Stimulated activated CD4-positive, alpha-beta T cell treated with anti-CD3 and anti-CD28 coated beads, Interleukin-2, amount 100 ng/mL, for 24 hours (primary cell): ENCODE results near the gene GEMIN4.
"Not testable (repeated sequence)": the region's sequence is repeated elsewhere in the genome, so short reads cannot be mapped to it uniquely, and the experiment has no call there.

ENCODE experiments used
- DNase-seq, 2 donors: peaks; one replicate each; pipeline ENCODE4 v3.0.0-alpha.2; 2020

The GEMIN4 gene

DNA sequence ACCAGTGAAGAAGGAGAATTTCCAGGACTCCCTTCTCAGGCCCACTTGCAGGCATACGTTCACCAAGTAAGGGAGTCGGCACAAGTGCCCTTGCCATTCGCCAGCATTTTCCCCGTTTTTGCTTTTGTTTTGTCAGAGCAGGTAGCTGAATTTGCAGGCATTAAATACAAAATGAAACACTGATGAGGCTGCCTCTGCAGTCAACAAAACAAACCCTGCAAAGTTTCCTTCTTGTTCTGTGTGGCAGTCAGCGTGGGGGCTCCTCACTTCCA lies 22.2 kb upstream of the GEMIN4 start:
- no peak for DNase-seq

DNA sequence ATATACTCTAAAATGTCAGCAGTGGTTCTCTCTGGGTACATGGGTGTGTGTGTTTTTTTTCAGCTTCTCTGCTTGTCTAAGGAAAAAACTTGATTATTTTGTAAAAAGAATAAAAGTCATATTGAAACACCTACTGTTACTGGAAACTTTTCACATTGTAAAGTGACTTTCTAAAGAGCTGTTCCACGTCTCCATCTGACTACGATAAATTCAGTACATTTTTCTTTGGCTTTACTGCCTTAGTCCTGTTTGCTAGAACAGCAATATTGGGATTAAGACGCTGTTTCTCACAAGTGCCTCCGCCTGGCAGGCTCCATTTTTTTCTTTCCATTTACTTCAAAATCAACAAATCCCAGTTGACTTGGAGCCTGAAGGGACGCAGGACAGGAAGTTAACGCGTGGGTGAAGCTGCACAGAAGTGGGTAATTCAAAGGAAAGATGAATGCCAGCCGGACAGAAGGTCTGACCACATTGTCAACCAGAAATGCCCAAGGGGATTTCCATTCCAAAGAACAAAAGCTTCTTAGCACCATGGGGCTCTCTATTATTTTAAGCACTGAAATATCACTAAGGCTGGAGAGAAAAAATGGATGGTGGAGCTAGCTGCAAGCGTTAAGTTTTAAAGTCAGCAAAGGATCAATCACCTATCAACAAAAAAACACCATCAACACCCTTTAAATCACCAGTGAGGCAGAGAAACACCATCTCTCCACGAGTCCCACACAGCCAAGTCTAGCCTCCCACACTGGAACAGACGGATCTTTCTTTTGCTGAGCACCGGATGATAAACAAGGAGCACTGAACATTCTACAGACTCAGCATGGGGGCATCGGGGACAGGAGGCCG lies 21.6 kb upstream of the GEMIN4 start:
- no peak for DNase-seq

DNA sequence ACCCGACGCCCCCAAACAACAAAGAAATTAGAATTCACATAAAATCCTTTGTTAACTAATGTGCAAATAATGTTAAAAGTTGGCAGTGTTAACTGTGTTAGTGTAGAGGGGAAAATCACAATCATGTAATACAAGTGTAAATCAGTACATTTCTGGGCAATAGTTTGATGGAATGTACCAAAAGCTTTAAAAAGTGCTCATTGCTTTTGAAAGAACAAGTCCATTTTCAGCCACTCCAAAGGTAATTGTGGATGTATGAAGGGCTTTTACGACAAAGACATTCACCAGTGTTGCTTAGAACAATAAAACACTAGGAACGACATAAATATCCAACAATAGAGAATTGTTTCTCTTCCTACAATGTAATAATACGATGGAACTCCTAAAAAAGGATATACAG lies 21.0 kb upstream of the GEMIN4 start:
- no peak for DNase-seq

DNA sequence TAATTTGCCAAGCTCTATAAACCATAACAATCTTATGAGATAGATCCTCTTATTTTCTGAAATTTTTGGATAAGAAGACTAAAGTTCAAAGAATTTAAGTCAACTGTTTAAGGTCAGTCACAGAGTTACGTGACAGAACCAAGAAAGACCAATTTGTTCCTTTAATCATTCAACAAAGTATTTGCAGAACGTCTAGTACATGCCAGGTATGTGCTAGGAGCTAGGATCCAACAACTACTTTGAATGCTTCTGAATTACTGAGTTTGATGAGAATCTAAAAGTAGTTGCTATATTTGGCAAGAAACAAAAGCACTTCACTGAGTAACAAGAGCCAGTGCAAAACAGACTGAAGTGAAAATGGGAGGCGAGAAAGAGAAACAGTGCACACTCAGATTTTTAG lies 15.0 kb upstream of the GEMIN4 start:
- no peak for DNase-seq

DNA sequence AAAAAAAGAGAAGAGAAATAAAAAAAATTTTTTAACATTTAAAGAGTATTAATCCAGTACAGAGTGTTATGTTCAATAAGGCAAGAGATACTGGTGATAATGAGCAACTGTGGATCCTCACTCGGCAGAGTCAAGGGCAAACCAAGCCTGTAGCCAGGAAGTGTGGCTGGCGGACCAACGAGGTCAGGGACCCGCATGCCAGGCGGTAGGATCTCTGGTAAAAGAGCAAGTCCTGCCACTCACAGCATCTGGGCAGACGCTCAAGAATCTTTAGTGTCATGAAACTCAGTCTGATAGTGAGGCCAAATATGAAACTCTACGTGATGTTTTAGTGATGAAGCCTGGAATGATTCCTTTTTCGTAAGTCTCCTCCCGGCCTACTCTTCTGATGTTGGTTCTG lies 8.3 kb upstream of the GEMIN4 start:
- DNase-seq: no peak

DNA sequence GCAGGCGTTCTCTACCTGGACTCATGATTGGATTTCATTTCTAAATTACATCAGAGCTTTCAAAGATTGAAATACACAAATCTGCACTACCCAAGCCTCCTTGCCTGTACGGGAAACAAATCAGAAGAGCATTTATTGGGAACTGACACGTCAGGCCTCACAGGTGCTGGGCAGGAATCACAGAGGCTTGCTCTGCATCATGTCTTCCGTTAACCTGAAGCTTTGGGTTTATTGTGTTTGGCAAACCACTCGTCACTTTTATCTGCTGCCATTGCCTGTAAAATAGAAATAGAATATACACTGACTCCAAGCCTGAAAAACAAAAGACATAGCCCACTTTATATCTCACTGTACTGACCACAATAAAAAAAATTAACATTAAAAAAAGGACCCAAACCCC lies 7.9 kb upstream of the GEMIN4 start:
- no peak for DNase-seq

DNA sequence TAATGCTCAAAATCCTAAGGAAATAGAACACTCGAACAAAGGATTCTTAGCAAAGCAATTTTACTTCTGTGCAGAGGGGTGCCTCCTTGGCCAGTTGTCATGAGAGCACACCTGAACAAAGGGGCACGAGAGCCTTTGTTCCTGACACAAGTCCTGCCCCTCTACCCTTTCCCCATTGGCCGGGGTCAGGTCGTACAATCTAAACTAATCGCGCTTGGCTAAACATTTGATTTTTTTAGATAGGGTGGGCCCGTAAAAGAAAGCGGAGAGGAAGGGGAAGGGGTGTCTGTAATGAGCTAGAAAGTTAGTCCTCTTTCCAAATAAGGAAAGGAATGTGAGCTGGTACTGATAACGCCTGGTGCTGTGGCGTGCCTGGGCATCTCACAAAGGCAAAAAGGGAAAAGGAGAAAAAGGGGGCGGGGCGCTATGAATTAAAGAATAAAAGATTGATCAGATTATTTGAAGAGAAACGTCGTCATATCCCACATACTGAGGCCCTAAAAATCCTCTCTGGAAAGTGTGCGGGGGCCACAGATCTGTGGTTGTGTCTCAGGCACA lies 4.0 kb upstream of the GEMIN4 start:
- DNase-seq: not testable (repeated sequence)

DNA sequence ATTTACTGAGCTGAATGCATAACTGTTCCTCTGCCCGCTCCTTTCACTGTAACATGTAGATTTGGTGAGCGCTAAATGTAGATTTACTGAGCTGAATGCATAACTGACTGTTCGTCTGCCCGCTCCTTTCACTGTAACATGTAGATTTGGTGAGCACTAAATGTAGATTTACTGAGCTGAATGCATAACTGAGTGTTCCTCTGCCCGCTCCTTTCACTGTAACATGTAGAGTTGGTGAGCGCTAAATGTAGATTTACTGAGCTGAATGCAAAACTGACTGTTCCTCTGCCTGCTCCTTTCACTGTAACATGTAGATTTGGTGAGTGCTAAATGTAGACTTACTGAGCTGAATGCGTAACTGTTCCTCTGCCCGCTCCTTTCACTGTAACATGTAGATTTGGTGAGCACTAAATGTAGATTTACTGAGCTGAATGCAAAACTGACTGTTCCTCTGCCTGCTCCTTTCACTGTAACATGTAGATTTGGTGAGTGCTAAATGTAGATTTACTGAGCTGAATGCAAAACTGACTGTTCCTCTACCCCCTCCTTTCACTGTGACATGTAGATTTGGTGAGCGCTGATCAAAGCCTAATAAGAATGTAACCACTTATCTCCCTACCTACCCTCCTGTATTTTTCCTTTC lies 3.4 kb upstream of the GEMIN4 start:
- DNase-seq: not testable (repeated sequence)

DNA sequence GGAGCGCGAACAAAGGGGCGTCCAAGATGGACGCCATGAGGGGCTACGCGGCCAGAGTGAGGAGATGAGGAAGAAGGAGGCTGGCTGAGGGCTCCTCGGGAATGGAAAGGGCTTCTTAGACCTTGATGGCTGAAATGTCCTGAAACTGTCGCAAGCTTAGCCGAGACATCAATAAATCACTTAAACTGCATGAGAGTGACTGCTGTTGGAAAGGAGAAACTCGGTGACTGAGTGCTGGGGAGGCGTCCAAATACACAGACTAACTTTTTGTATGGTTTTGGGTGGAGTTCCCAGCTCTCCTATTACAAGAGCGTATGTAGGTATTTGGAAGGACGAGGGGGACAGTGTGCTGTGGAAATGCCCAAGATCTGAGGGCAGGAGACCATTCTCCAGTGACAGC lies 1.4 kb upstream of the GEMIN4 start:
- DNase-seq: no peak

DNA sequence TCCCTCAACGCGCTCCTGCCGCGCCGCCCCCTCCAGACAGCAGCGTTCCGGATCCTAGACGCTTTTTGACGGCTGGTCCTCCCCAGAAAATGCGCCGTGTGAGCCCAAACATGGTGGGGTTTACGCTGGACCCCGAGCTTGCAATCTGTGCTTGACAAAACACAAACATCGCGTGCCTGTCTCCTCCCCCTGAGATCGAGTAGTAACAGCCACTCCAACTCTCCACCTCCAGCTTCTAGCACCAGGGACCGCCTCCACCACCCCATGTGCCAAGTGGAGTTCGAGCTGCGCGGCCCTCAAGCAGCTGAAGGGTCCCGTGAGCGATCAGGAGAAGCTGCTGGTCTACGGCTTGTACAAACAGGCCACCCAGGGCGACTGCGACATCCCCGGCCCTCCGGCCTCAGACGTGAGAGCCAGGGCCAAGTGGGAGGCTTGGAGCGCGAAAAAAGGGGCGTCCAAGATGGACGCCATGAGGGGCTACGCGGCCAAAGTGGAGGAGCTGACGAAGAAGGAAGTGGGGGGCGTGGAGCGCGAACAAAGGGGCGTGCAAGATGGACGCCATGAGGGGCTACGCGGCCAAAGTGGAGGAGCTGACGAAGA lies 656 bp upstream of the GEMIN4 start:
- no peak for DNase-seq

DNA sequence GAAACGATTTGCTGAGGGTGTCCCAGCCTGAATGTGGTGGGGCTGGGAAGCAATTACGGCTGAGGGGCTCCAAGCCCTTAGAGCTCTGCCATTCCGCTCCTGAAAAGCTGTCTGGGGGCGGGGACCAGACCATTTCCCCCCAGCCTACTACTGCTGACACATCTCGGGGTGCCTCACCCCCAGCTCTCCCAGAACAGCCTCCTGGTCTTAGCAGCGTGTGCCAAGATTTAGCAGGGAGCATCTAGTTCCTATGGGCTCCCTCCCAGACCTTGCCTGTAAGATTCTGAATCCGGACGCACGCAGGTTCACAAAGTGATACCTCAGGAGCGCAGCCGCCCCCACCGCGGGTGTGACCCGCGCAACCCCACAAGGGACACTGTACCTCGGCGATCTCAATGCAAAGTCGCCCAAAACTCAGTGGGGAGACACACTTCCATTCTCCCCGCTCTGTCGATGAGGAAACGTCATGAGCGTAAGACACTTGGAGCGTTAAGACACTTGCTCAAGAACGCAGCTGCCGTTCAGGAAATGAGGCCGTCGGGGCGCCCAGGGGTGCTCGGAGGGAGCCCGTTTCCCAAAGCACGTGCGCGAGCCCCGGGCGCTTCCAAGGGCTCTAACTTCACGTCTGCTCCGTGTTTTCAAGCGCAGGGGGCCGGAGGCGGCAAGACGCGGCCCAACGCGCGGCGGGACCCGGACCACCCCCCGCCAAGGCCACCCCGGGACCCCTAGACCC lies 629 bp downstream of the GEMIN4 start:
- peak; percentile 61 to 63 for DNase-seq

DNA sequence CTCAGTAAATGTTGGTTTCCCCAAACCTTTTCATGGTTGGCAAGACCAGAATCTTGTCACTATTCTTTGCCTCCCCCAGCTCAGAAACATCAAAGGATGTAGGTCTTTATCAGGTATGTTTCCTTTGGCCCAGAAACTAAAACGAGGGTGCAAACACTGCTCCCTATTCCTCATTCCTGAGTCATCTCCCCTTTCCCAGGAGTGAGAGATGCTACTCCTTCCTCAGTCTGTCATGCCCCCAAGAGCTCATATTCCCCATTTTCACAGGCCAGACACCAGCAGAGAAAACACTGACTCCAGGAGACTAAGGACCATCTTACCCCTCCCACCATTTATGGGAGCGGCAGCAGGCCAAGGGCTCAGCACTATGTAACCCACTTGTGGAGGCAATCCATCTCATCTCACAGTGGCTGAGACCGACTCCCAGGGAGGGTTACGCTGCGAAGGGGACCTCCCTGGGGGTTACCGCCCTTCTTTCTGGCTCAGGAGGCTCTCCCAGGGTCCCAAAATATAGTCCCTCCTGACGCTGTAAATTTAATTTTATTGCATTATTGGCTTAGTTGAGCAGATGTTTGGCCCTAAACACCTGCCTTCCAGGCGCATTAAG lies 1.5 kb downstream of the GEMIN4 start:
- no peak for DNase-seq

DNA sequence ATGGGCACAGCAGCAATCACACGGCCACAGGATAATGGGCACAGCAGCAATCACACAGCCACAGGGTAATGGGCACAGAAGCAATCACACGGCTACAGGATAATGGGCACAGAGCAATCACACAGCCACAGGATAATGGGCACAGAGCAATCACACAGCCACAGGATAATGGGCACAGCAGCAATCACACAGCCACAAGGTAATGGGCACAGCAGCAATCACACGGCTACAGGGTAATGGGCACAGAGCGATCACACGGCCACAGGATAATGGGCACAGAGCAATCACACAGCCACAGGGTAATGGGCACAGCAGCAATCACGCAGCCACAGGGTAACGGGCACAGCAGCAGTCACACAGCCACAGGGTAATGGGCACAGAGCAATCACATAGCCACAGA lies 2.7 kb downstream of the GEMIN4 start:
- not testable (repeated sequence) for DNase-seq

DNA sequence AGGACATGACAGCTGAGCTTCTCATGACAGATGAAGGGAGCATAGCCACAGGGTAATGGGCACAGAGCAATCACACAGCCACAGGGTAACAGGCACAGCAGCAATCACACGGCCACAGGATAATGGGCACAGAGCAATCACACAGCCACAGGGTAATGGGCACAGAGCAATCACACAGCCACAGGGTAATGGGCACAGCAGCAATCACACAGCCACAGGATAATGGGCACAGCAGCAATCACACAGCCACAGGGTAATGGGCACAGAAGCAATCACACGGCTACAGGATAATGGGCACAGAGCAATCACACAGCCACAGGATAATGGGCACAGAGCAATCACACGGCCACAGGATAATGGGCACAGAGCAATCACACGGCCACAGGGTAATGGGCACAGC lies 3.5 kb downstream of the GEMIN4 start:
- DNase-seq: not testable (repeated sequence)

DNA sequence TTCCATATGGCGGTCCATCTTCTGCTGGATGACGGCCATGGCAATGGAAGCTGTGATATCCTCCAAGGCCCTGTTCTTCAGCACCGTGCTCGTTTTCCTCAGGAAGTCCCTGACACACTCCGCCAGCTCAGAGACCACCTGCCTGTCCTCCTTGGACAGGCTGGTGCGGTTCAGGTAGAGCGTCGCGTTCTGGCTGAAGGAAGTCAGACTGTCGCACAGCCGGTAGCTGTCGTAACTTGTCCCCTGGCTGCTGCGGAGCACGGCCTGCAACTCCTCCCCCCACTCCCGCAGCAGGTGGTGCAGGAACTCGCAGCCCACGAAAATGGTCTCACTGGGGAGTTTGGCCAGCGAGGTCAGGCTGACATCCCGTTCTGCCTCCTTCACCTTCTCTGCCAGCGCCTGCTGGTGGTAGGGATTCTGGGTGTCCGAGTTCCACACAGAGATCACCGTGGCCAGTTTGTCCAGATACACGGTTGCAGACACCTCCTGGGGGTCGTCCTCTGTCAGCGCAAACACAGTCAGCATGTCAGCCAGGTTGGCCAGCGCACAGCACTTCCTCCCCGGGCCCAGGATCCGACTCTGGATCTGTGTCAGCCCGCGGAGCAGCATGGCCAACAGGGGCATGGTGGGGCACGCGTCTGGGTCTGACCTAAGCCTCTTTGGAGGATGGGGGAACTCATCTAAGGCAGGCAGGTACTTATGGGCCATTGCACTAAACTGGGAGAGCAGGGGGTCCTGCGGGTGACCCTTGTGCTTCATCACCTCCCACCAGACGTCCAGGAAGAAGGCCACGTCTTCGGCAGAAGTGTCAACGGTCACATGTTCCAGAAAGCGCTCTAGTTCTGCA lies 5.1 kb downstream of the GEMIN4 start:
- no peak for DNase-seq

DNA sequence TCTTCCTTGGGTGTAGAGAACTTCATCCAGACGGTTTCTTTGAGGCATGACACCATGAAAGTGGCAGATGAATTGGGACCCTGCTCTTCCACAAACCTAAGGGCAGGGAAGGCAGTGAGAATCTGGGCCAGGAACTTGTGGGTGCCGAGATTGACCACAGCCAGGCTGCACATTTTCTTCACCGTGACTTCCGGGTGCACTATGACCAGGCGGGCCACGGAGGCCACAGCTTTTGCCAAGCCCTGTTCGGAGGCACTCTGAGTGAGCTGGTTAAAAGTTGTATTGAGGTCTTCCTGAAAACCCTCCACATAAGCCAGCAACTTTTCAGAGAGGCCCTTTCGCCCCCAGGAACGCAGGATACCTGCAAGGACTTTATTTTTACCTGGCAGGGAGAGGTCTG lies 5.9 kb downstream of the GEMIN4 start:
- no peak for DNase-seq

DNA sequence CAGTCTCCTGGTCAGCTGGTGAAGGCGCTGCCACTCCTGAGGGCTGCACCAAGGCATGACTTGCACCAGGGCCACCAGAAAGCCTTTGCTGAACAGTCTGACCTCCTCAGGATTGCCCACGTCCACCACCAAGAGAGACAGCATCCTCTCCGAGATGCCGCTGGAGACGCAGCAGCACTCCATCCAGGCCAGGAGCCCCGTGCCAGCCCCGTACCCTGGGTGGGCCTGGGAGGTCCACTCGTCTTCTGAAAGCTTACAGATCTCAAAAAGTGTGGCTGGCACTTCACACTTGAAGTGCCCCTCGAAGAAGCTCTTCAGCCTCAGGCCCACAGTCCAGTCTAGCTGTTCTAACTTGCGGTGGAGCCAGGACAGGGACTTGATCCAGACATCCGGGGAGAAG lies 6.7 kb downstream of the GEMIN4 start:
- no peak for DNase-seq

DNA sequence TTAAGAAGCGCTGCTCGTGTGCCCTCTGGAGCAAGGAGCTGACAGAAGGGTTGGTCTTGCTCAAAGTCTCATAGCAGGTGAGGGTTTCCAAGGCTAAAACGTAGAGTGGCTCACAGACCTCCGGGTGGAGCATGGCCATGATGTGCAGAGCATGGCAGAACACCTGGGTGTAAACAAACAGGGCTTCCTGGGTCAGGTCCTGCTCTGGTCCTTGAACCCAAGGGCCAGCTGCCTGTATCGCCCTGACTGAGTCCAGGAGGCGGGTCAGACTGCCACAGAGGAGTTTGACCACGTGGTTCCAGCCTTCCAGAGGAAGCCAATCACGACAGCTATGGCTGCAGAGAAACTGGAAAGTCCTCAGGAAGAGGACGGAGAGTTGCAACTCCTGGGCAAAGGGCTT lies 7.1 kb downstream of the GEMIN4 start:
- DNase-seq: no peak

DNA sequence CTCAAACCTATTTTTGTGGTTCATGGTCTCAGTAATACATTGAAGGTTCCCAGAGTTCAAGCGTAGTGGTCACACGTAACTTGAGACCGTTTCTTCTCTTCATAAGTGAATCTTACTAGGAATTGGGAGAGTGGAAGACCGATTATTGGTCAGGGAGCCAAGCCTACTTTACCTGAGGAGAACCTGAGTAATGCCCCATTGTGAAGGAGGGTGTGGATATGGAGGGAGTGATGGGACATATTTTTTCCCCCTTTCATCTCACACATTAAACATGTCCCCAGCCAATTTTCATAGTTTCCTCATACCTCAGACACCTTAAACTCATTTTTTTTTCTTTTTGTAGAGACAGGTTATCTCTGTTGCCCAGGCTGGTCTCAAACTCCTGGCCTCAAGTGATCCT lies 8.9 kb downstream of the GEMIN4 start:
- no peak for DNase-seq

DNA sequence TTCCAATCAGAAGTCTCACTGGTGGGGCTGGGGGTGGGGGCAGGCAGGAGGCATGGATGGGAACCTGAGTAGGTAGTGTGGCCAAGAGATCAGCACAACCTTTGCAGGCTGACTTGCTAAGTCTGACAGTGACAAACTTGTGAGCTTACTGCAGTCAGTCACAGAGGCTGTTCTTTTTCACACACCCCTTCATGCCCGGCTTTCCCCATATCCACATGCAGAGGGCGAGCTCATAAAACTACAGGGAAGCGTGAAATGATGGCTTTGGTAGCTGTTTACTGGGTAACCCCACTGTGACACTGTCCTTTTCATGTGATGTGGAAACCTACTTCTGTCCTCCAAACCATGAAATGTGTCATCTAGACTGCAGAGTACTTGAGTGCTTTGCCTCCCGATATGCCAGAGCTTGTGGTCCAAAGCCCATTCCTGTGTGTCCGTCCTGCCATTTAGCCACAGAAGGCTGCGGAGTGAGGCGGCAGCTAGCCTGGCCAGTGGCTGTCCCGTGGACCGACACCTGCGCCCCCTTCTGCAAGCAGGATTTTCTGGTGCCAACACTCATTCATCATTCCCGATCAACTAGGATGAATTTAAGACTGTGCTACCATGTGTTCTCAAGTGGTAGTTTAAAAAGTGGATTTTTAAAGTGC lies 9.8 kb downstream of the GEMIN4 start:
- DNase-seq: no peak

DNA sequence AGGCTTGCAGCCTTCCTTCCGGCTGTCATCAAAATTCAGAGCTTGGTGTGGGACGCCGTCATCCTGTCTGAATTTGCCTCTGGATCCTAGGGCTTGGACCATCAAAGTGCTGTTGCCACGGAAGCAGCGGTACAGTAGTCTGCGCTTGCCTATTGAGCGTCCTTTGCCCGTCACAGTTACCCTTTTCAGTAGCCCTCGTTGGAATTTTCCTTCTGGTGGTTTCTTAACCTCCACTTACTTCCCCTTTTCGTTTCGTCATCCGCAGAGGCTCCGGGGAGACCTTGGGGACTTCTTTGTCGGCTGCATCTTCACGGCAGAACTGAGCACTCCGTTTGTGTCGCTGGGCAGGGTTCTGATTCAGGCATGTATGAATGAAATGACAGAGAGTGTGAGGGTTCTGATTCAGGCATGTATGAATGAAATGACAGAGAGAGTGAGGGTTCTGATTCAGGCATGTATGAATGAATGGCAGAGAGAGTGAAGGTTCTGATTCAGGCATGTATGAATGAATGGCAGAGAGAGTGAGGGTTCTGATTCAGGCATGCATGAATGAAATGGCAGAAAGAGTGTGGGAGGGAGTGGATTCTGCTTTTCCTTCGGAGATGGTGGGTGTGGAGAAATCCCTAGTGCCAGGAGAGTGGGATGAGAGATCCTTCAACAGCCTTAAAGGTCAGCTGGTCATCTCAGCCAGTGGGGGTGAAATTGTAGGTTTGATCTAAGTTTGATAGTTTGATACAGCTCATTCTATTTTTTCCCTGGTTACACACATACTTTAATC lies 11.6 kb downstream of the GEMIN4 start:
- DNase-seq: peak in 1 of 2 donors; percentile 34
